Spleen (tissue), 7 donors: Measurements from ENCODE around the gene PCDHGB2.

Experiments
- CTCF ChIP-seq, 11 experiments: fragments of 200-600 bp in 7 of 11; fragments of 450-650 bp in 4 of 11; sonication (generic) in 4 of 11; IDR thresholded peaks in 8 of 11; conservative IDR thresholded peaks in 3 of 11; 1 replicate in 7 of 11; 2 replicates in 4 of 11; pipeline versions ENCODE4 v1.4.0 to v1.8.0; 2016 to 2021; ENCODE audit warnings: antibody characterized with exemption in 11 of 11, inconsistent platforms in 4 of 11, mild to moderate bottlenecking in 1 of 11
- POLR2A ChIP-seq, 3 donors: fragments of 450-650 bp; IDR thresholded peaks; one replicate each; pipeline ENCODE4 v1.5.1; 2017; ENCODE audit warnings: antibody characterized with exemption in 3 of 3, mild to moderate bottlenecking in 1 of 3
- POLR2AphosphoS5 ChIP-seq, 3 donors: sonication (generic); formaldehyde crosslinking; IDR thresholded peaks; one replicate each; pipeline ENCODE4 v1.5.1; 2017; ENCODE audit warnings: antibody characterized with exemption in 3 of 3
- donor health status: DM: no; HTN: no; CAD: no; lungs with moderate emphysema.
- donor health status: DM: no; HTN: no; CAD: no.
- donor health status: DM: no; HTN: no; CAD: no.

GRCh38 chr5:141319202-141319601 is 40.6 kb upstream of the PCDHGB2 start:
- no peak for TF ChIP-seq CTCF (IDR thresholded peaks at IDR 0.05 in 8 of 11, conservative IDR thresholded peaks at IDR 0.05 in 3 of 11)
- TF ChIP-seq POLR2AphosphoS5 (IDR thresholded peaks at IDR 0.05), result no peak
- TF ChIP-seq POLR2A (IDR thresholded peaks at IDR 0.05), result no peak
